ENCODE measurements around the gene GRAP2.
A peak's percentile ranks its signal among the peaks of the same experiment; 100 is the strongest.
"Not testable (repeated sequence)": the region's sequence is repeated elsewhere in the genome, so short reads cannot be mapped to it uniquely, and the experiment has no call there.

The GRAP2 gene

DNA sequence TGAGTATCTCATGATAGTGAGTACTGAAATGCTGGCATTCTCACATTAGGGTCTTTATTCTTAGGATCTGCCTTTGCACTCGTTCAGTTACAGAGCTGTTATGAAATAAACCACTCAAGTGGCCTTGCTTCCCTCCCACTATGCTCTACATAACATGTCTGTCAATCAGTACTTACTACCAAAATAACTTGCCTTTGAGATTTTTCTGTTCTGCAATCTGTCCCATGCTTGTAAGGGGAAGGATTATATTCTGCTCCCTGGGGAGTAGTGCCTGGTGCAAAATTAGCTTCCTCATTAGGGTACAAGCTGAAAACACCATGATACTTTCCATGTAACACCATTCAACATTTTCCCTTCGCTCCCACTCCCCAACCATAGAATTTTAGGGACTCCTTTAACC lies 1.9 kb upstream of the GRAP2 start:
- no peak for DNase-seq

DNA sequence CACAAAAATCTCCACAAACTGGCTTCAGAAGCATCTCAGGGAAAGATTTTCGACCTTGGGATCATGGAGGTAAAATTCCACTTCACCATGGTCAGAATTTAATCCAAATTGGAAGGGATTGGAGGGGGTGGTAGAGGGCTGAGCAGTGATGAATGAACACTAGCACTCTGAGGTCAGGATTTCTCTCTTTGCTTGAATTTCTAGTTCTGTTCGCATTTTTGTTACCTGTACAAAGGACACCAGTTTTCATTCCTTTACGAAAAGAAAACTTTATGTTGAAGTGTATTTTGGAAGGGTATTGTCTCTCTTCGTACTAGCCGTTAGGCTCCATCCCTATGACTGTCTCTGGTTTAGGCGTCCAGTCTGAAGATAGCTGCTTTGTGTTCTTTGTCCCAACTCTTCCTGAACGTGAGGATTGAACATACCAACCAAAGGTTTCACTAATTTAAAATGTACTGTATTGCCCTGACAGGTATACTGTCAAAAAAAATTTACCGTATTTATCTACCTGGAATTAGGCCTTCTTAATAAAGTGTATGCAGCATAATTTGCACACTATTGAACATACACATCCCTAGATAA lies 772 bp downstream of the GRAP2 start:
- DNase-seq, result no peak

DNA sequence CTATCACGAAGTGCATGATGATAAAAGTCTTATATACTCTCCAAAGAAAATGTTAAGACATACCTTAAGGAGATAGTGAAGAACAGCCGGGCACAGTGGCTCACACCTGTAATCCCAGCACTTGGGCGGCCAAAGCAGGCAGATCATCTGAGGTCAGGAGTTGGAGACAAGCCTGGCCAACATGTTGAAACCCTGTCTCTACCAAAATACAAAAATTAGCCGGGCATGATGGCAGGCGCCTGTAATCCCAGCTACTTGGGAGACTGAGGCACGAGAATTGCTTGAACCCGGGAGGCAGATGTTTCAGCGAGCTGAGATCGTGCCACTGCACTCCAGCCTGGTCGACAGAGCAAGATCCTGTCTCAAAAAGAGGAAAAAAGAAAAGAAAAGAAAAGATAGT lies 3.1 kb downstream of the GRAP2 start:
- DNase-seq, result not testable (repeated sequence)

DNA sequence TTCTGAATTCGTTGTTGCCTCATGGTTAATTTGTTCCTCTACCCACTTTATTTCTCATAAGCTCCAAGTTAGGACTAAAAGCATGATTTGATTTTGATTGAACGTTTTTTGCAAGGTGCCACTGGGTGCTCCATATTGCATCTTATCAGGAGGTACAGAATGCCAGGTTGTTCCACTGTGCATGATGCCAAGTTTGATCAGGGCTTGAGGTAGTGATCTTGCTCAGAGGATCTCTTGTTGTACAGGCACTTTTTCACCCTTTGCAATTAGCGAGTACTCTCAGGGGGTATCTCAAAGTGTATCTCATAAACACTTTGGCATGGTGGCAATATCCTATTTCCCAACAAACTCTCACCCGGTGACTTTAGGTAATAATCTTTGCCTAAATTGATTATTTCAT lies 4.0 kb downstream of the GRAP2 start:
- DNase-seq, result no peak

DNA sequence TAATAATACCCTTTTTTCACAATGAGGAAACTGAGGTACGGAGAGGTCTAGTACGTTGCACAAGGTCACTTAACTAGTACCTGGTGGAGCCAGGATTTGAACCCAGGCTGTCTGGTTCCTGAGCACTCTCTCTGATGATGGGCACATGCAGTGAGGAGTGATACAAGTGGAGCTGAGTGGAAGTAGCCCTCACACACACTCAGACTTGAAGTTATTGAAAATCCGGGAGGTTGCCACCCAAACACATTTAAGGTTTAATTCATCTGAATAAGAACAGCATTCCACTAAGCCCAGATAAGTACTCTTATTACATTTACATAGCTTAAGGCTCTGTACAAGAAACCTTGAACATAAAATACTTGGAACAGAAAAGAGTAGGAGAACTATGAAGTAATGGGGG lies 4.8 kb downstream of the GRAP2 start:
- DNase-seq, result no peak

DNA sequence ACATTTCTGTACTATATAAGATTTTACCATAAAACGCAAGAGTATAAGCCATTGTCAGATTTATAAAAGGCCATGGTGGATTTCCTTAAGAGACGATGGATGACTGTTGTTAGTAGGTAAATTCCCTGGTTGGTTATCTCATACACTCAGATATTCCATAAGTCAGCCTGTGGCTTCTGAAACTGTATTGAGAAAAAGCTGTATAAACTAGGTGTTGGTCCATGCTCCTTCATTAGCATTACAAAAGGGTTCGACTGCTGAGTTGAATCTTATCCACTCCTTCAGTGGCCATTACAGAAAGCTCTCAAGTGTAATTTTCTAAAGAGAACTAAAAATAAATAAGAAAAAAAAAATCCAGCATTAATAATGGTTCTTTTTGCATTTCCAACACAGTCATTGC lies 5.3 kb downstream of the GRAP2 start:
- peak; percentile 52 for DNase-seq

DNA sequence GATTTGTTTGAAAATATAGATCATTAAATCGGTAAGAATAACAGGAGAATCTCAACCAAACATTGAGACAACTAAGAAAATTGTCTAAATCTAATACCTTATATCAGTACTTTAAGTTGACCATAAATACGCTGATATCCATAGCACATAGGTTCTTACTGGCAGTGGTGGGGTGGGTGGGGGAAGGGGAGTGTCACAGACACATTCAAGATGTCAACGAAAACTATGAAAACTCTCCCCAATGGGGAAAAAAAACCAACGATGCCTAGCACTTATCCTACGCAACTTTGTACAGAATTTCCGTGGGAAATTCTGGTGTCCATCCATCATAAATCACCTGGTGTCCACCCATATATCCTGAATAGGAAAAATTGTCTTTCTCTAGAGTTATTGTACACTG lies 6.2 kb downstream of the GRAP2 start:
- DNase-seq, result no peak

DNA sequence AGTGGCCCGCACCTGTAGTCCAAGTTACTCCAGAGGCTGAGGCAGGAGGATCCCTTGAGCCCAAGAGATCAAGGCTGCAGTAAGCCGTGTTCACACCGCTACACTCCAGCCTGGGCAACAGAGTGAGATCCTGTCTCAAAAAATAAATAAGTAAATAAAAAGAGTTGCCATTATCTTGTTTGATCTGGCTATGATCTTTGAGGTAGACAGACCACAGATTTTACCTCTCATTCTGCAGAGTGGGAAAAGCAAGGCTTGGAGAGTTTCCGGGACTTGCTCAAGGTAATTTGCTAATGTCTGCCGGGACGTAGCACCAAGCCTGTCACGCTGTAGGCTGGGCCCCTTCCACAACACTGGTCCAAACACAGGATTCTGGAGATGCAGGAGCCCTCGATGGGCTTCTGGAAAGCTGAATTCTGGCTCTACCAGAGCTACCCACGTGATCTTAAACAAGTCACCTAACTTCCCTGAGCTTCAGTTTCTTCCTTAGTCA lies 6.8 kb downstream of the GRAP2 start:
- DNase-seq, result no peak

DNA sequence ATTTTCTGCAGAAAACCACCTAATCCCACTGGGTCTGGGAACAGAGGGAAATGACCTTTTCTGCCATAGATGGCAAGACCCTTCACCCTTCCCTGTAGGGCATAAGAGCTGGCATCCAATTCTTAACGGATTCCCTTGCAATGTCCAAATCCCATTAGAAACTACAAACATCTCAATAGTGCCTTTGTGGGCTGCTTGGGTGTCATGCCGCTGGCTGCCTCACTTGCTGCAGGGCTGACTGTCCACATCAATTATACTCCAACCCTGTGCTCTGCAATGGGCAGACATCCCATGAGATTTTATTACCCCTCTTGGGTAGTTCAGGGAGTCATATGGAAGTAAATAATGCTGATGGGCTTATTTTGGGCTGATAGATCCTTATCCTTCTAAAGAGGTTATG lies 7.3 kb downstream of the GRAP2 start:
- DNase-seq, result no peak

DNA sequence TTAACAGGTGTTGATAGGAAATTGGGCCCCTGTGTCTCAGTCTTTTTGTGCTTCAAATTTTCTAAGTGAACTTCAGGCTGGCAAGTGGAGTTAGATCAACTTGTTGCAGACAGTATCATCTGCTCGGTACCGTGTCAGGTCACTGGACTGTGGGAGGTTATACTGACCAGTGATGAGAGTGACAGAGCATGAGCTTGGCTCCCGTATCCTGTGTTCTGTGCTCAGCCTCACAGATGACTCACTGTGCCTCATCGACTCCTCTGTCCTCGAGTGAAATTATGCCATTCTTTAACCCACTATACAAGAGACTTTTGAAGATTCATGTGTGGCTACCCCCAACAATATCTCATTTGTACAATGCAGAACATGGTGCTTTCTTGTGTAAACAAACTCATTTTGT lies 7.9 kb downstream of the GRAP2 start:
- DNase-seq, result peak; percentile 70

DNA sequence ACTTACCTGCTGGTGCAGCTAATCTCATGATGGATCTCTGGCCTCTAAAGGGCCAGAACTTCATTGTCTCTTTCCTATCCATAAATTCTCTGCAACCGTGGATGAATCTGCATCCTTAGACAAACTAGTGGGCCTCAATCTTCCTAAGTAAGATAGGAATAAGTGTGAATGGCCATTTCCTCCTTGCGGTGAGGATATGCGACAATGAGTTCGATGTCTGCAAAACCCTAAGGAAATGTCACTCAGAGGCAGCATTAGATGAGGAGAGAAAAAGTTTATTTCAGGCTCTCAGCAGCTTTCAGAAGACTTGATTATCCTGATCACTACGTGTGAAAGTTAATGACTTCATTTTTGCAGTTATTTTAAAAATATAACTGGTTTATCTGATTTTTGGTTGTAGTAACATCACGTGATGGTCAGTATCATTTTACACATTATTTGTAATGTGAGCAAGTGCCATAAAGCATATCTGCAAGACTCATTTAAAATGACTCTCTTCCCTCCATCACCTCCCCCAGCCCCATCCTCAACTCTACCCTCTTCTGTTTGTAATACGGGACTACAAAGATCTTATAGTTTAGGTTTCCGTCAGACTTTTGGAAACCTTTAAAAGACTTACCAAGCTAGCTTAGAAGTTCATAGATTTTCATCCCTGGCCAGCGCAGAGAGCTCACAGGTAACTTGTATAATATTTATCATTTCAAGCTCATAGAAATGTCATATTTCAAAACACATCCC lies 10.2 kb downstream of the GRAP2 start:
- no peak for DNase-seq

DNA sequence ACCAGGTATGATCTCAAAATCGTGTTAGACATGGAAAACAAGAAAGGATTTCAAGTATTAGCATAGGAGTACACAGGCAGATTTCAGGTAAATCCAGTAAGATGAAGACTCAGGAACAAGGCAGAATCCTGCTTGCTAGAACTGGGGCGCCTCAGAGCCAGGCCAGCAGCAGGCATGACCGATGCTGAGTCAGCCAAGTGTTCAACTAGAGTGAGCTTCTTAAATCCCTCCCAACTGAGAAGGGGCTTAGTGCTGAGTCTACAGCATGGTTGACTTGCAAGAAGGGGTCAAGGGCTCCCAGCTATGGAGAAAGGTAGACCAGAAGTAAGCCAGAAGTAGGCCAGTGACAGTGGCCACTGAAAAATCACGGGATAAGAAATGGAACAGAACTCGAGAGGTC lies 12.4 kb downstream of the GRAP2 start:
- DNase-seq, result no peak

DNA sequence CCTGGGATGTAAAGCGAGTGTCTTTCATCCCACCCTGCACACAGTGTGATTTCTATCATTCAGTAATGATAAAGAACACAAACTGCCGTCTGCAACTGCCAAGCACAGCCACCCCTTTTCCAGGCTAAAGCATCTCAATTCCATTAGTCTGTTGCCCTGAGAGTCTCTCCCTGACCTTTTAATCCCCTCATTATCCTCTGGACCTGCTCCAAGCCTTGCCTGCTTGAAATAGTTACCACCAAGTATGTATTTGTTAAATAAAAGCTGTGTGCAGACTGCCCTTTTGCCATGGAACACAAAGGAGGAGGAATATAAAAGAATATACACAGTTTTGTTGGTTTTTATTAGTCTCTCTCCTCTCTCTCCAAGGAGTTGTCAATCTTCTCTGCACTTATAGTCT lies 13.0 kb downstream of the GRAP2 start:
- no peak for DNase-seq

DNA sequence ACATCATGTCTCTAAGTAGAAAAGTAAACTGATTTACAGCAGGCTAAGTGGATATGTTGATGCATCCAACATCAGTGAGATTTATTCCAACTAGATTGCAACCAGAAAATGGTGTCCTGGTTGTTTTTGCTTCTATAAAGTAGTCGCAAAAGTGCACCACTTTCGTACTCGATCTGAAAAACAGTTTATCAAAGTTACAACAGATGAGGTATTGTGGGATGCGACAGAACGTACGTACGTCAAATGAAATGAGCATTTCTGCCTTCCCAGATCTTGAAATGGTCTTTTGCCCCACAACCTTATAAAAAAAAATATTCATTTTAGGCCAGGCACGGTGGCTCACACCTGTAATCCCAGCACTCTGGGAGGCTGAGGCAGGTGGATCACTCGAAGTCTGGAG lies 13.7 kb downstream of the GRAP2 start:
- DNase-seq, result no peak

DNA sequence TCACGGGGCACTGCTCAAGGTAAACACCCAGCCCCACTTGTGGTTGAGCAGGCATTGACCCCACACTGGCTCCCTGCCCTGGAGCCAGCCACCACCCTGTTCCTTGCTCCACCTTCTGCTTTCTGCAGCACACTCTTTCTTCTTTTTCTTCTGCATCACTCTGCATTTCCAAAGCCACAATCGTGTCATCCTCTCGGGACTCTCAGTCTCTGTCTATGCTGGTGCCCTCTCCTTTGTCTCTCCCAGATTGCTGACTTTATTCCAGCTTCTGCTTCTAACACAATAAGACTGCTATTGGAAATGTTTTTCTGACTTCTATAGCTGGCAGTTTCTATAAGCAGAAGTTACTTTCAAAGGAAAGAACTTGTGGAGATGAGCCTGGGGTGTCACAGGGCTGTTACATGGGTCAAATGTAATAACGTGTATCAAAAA lies 14.4 kb downstream of the GRAP2 start:
- no peak for DNase-seq

DNA sequence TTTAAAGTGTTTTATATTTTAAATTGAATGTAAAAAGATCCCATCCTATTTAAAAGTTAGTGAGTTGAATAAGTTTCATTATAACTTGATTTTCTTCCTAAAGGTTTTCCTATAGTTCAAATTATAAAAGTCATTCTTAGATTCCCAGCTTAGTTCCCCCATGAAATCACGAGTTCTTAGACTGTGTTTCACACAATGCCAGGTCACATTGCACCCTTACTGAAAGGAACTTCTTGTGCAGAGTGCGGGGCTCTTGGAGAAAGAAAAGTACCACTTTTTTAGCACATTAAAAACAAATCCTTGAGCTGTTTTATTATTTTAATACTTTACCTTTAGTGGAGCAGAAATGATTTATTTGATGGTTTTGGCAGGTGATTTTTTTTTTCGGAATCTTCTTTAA lies 15.6 kb downstream of the GRAP2 start:
- no peak for DNase-seq

DNA sequence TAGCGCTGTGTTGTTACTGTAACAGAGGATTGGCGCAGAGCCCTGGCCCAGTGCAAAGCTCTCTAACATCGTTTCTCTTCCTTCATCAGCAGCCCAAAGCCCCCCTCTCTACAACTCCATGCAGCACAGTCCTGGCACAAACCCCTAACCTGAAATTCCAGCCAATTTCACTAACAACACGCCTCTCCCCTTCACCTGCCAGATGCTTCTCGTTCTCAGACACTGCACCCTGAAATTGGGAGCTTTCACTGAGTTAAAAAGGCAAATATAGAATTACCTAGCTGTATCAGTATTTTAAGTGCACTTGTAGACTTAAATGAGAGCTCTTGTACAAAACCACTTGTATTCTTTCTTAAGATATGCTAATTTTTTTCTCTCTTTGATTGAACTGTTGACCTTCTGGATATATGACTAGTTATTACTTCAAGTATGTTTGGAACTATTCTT lies 16.3 kb downstream of the GRAP2 start:
- DNase-seq, result no peak

DNA sequence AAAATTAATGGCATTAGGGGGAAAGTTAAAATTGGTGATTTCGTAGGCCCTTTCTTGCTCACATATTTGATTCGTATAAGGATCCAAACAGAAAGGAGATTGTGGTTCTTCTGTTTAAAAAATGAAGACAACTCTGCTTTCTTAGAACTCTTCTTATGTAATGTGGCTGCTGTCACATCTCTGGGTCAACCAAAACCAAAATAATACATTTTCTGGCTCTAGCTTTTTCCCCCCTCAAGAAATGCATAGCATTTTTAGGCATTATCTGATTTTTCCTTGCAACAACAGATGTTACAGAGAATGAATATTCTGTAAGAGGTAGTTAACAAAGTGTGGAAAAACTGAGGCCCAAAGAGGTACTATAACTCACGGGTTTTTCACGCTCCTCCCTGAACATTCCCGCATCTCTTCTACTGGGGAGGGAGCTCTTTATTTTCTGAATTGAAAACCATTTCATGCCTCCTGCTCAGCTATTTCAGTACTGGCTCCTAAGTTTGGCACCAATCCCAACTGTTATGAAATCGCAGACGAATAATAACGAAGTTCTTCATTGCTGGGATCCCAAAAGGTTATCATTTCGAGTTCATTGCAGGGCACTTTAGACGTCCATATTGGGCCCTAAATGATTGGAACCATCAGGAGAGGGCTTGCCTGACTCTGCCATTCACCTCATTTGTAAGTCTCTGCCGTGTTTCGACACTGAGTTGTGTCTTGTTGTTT lies 17.1 kb downstream of the GRAP2 start:
- DNase-seq, result peak; percentile 44

DNA sequence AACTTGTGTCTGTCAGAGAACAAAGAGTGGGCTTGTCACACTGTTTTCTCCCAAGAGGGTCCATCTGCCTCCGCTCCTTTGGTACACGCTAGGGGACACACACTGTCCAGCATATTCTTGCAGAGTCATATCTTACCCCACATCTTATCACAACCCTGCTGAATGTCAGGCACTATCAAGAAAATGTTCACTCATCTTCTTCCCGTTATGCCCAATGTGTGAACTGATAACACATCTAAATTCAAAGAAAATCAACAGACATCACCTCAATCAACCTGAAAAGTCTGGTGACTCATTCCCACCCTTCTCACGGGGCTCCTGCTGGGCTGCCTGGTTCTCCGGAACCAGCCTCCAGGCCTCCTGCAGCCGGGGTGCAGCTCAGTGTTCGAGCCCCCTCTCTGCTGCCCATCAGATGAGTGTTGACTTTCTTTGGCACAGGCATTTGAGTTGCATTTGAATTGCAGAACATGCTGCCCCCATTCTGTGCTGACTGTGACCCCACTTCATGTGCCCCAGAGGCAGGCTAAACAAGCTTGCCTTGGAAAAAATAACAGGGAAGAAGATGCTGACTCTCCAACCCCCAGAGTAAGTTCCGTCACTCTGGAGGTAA lies 19.4 kb downstream of the GRAP2 start:
- peak; percentile 88 for DNase-seq

DNA sequence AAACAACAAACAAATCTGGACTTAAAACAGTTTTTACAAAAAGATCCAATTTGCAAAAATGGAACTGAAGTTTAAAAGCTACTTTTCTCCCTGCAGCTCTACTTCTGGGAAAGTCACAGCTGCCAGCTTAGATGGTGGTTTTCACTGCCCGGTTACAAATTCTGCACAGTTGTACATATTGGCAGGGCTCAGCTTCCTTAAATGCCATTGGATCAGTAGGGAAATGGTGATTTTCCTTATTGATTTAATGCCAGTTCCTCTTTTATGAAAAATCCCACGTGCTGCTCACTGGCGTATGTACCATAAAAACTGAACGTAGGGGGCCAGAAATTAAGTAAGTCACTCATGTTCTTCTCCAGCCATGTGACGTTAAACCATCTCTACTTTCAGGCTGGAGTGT lies 22.8 kb downstream of the GRAP2 start:
- no peak for DNase-seq

DNA sequence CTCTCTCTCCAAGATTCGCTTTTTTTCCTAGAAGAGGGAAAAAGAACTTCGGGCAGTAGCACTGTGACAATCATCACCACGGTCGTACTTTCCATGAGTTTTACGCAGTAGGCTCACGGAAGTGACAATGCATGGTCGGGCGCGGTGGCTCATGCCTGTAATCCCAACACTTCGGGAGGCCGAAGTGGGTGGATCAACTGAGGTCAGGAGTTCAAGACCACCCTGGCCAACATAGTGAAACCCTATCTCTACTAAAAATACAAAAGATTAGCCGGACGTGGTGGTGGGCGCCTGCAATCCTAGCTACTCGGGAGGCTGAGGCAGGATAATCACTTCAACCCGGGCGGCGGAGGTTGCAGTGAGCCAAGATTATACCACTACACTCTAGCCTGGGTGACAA lies 23.4 kb downstream of the GRAP2 start:
- DNase-seq, result no peak

DNA sequence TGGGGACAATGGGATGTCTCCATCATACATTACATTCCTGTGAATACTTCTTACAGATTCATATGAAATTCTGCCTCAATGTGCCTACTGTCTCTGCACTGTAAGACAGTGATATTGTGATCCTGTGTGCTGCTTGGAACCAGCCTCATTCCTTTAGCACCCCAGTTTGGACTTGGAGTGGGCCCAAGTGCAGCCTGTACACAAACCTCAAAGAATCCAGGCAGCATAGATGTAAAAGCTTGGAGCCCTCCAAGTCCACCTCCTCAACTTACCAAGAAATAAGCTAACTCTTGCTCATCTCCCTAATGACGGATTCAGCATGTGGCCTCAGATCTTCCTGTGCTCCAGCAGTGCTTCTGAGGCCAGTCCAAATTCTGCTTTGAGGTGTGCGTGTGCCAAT lies 24.4 kb downstream of the GRAP2 start:
- no peak for DNase-seq

DNA sequence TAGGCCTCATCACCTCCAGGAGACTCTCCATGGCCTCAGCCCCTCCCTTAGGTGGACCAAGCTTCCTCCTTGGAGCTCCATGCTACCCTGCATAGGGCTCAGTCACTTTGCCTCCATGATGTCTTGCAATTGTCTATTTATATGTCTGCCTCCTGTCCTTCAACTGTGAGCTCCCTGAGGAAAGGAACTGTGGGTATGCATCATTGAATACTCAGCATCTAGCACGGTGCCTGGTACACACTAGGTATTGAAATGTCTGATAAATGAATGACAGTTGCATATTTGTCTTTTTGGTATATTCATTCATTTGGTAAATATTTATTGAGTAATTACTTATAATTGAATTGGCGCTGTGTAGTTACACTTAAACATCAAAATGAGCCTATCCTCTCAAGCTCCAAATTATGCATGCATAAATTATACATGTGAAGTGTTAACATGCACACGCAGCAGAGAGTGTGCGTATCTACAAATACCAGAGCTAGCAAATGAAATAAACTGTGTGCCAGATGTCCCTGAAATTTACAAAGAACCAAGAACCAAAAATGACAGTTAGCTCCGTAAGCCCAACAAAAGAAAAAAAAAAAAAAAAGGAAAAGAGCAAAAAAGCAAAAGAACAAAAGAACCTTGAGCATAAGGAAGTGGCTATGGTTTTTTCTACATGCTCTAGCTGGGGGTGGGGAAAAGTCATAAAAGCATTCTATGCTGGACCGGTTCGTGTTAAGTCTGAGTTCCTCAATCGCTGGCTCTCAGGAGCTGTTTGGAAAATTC lies 25.2 kb downstream of the GRAP2 start:
- DNase-seq, result no peak

Measured in CD4-positive, alpha-beta T cell treated with Interleukin-4 for 4 hours (primary cell).